Hepatic stellate cell (primary cell): ENCODE data around the gene SDR39U1.
"Not testable (repeated sequence)": the region's sequence is repeated elsewhere in the genome, so short reads cannot be mapped to it uniquely, and the experiment has no call there.

Source experiments
- DNase-seq: peaks from one replicate; pipeline ENCODE4 v3.0.0; 2011; ENCODE audit warnings: low spot score

SDR39U1 gene

DNA sequence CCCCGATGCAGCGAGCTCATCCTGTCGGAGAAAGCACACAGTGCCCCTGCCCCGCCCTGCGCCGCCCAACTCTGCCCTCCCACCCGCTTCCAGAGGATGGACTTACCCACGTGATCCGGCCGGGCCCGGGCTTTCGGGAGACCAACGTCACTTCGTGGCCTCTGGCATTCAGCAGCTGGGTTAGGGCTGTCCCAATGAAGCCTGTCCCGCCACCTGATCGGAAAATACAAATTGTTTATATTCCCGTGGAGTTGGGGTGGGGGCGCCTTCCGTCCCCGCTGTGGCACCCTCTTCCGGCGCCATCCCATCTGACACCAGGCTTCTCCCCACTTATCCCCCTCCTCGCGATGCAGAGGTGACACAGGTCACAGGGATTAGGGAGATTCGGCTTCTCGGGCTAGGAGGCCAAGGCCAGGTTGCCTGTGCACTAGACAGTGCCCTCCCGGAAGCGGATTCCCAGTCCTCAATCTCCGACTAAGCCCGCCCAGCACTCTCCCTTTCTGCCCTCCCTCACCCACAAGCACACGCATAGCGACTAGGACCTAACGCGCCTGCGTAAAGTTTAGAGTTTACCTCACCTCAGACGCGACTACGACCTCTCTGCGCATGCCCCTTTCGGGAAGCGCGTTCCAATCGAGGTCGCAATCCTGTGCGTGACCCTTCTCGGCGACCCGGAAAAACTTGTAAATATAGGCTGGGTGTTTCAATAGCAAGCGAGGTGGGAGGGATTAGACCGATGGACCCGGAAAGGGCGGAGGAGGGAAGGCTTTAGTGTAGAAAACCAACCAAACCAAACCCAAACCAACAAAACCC is at the start of gene SDR39U1:
TSS of gene SDR39U1 (minus strand) at position 537 of the 813 bp plus-strand sequence. CDS start at position 530, 7 bp downstream.
- peak; percentile 97 for DNase-seq

- DNase-seq: not testable (repeated sequence)
Measured at GRCh38 chr14:24491586-24492408, 49.2 kb upstream of the SDR39U1 start.

DNA sequence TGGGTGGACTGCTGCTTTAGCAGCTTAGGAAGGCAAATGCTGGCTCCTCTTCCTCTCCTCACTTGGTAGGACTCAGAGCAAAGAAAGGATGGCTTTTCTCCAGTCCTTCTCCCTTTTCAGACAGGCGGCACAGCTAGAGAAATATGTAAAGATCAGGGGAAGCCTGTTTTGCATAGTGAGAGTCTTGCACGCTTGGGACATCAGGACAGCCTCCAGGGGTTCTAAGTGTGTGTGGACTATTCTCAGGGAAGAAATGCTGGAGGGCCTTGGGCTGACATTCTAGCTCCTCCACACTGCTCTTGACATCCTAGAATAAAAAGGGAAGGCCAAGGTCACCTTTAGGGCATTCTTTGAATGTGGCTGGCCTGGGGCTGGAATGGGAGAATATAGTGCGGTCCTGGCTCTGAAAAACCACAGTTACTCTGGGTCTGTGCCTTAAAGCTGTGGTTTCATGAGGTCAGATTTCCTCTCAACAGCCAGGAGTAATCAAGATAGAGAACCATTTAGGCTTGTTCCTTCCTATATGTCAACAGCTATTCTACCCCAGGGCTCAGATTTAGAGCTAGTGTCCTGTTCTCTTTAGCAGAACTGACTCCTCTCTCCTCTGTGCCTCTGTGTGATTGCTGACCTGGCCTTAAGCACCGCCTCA is 41.2 kb upstream of the SDR39U1 start:
- no peak for DNase-seq

- not testable (repeated sequence) for DNase-seq
Measured at GRCh38 chr14:24482699-24483303, 40.2 kb upstream of the SDR39U1 start.

DNA sequence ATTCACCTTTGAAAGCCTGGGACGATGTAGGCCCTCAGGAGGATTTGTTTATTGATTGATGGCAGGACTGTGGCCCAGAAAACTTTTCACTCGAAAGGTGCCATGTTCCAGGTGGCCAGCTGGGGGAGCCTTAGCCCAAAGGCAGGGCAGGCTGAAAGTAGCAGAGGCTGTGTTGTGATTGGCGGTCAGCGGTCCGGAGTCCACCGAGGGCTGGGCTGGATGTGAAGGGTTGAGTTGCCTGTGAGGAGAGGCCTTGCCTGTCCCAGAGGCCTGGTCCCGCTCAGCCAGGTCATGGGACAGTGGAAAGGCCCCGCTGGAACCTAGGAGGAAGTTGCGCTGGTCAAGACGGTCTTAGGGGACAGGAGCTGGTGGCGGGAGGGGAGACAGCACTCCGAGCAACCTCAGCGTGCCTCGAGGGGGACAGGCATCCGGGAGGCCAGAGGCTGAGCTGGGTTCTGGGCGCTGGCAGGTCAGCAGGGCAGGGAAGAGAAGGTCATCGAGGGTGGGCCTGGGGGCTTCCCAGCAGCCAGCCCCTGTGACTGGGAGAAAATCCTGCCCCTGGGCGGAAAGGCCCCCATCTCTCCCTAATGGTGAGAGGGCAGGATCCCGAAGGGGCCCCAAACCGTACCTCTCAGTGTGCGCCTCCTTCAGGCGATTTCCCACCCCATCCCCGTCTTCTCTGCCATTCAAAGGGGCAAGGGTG is 39.2 kb upstream of the SDR39U1 start:
- peak; percentile 73 for DNase-seq

DNA sequence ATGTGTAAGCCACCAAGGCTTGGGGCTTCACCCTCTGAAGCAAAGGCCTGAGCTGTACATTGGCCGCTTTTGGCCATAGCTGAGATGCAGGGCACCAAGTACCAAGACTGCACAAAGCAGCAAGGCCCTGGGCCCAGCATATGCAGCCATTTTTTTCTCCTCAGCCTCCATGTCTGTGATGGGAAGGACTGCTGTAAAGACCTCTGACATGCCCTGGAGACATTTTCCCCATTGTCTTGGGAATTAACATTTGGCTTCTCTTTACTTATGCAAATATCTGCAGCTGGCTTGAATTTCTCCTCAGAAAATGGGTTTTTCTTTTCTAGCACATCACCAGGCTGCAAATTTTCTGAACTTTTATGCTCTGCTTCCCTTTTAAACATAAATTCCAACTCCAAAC is 37.4 kb upstream of the SDR39U1 start:
- not testable (repeated sequence) for DNase-seq

- DNase-seq: no peak
Measured at GRCh38 chr14:24475261-24475660, 32.7 kb upstream of the SDR39U1 start.

- no peak for DNase-seq
Measured at GRCh38 chr14:24473211-24473610, 30.6 kb upstream of the SDR39U1 start.

DNA sequence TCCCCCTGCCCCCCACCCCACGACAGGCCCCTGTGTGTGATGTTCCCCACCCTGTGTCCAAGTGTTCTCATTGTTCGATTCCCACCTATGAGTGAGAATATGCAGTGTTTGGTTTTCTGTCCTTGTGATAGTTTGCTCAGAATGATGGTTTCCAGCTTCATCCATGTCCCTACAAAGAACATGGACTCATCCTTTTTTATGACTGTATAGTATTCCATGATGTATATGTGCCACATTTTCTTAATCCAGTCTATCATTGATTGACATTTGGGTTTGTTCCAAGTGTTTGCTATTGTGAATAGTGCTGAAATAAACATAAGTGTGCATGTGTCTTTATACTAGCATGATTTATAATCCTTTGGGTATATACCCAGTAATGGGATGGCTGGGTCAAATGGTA is 27.9 kb upstream of the SDR39U1 start:
- not testable (repeated sequence) for DNase-seq

GRCh38 chr14:24465805-24466204 is 23.2 kb upstream of the SDR39U1 start:
- DNase-seq: no peak

GRCh38 chr14:24465368-24465767 is 22.8 kb upstream of the SDR39U1 start:
- DNase-seq: no peak

GRCh38 chr14:24463884-24464785 is 21.6 kb upstream of the SDR39U1 start:
- no peak for DNase-seq

DNA sequence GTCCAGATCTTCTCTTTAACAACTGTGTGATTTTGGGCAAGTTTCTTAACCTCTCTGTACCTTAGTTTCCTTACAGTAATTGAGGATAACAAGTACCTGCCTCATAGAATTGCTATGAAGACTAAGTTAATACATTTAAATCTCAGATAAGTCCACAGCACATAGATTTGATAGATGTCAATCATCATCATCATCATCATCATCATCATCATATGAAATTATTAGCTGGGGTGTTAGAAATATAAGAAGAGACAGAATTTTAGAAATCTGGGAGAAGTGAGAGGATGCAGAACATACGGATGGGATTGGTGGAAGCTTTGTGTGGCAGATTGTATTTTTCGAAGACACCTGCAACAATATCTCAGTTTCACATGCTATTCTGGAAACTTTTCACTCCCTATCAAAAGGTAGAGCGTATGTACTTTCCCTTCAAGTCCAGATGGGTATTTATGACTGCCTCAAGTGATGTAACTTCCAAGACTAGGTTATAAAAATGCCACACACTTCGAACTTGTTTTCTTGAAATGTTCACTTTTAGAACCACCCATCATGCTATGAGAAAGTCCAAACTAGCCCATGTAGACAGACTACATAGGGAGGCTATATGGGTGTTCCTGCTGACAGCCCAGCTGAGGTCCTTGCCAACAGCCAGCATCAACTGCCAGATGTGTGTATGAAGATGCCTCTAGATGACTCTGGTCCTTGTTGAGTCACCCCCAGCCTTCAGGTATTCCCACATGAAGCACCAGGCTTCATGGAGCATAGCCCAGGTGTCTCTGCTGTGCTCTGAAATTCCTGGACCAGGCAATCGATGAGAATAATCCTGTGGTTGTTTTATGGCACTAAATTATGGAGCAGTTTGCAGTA is 20.7 kb upstream of the SDR39U1 start:
- DNase-seq: no peak

DNA sequence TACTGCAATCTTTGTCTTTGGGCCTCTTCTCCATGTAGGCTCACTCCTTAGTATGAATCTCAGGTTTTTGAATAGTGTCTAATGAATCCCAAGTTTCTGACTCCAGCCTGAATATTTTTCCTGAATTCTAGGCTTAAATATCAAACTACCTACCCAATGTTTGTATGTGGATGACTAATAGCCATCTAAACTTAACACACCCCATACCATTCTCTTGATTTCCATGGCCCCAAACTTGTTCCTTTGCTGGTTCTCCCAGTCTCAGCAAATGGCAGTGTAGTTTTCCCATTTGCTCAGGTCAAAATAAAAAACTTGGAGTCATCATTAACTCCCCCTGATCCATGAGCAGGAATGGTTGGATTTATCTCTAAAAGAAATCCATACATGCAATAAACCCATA is 18.8 kb upstream of the SDR39U1 start:
- no peak for DNase-seq

DNA sequence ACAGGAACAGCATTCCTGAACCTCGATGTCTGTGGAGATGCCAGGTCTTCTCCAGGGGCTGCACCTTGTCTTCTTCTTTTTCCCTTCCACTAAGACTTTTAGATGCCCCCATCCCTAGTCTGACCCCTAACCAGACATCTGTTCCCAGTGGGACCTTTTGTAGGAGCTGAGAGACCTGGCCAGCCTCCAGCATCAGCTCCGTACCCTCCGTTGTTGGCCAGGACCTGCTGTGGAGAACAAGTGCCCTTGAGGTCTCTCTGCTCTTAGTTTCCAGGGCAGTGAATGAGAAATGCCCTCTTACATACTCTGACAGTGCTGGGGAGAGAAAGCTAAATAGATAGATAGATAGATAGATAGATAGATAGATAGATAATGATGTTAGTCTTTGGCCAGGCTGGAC is 16.8 kb upstream of the SDR39U1 start:
- DNase-seq: no peak

DNA sequence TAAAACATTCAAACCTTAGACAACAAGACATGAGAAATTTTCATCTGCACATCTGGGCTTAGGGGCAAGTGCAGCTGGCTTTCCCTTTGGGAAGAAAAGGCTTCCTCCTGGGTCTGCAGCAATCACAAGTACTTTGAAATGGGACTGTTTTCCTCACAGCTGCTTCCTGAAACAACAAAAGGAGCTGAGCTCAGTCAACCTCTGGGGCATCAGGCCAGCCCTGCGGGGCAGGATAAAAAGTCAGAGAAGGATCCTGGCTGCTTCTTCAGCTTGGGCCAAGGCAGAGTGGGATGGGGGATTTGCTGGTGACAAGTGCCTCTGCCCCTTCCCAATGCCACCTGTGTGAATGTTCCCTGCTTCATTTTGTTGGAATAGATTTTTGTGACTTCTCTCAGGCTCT is 16.2 kb upstream of the SDR39U1 start:
- no peak for DNase-seq

GRCh38 chr14:24456980-24457379 is 14.4 kb upstream of the SDR39U1 start:
- no peak for DNase-seq

DNA sequence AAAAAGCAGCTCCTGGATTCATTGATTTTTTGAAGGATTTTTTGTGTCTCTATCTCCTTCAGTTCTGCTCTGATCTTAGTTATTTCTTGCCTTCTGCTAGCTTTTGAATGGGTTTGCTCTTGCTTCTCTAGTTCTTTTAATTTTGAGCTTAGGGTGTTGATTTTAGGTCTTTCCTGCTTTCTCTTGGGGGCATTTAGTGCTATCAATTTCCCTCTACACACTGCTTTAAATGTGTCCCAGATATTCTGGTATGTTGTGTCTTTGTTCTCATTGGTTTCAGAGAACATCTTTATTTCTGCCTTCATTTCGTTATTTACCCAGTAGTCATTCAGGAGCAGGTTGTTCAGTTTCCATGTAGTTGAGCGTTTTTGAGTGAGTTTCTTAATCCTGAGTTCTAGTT is 8.3 kb upstream of the SDR39U1 start:
- DNase-seq: not testable (repeated sequence)

DNA sequence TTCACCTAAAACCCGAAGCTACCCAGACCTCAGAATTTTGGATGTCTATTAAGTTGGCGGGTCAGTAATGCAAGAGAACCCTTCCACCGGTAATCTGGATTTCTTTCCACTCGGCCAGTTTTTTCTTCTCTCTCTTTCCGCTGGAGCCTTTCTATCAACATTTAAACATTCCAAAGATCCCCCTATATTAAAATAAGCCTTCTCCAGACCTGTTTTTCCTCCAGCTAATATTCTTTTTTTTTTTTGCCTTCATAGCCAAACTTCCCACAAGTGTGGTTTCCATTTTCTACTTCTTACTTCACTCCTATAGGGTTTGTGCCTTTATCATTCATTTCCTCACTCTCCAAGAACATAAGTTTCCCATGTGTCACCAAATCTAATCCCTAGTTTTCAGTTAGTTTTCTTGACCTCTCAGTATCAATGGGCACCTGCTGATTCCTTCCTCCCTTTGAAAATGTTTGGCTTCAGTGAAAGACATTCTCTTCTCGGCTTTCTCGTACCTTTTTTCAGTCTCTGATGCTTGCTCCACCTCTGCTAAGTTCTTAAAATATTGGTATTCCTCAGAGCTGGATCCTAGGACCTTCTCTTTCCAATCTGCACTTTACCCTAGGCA is 583 bp upstream of the SDR39U1 start:
- DNase-seq: no peak
